HG02981 (cell line): ENCODE results near the gene FCER2.
A peak's percentile ranks its signal among the peaks of the same experiment; 100 is the strongest.
"Not testable (repeated sequence)": the region's sequence is repeated elsewhere in the genome, so short reads cannot be mapped to it uniquely, and the experiment has no call there.

Experiments used
- ATAC-seq: cut with Tn5 transposase; IDR thresholded peaks from one replicate; pipeline ENCODE4 v1.9.1; 2021; ENCODE audit warnings: mild to moderate bottlenecking, moderate library complexity; ENCODE audit not compliant: unreplicated experiment

Gene FCER2

DNA sequence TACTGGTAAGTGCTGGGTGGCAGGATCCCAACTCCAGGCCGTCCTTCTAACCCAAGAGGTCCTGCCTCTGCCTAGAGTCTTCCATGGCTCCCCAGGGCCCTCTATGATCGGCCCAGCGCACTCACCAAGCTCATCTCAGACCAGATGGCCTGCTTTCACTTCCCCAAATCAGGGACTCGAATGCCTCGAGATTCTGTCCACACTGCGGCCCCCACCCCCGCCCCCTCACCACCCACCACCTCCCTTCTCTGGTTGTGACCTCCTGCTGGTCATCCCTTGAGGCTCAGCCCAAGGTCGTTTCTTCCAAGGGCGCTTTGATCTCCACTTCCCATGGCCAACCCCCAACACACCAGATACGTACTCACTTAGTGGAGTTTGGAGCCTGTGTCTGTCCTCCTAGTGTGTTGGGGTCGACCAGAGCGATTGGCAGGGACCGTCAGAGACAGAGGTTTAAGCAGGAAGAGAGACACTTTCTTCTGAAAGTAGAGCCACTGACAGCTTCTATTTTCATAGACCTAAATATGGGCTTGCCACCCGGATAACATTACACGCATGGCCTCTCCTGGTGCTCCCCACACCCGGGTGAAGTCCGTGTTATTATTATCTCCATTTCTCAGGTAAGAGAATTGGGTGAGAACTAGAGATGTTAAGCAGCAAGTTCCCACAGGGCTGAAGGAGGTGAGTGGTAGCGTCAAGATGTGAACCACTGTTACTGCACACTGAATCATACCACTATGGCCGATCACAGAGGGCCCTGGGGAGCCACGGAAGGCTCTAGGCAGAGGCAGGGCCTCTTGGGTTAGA lies at the start of gene FCER2:
TSS of gene FCER2 (minus strand) at position 478 of the 804 bp plus-strand sequence. CDS start 2,371 bp downstream, outside the sequence.
- ATAC-seq = peak; percentile 41

DNA sequence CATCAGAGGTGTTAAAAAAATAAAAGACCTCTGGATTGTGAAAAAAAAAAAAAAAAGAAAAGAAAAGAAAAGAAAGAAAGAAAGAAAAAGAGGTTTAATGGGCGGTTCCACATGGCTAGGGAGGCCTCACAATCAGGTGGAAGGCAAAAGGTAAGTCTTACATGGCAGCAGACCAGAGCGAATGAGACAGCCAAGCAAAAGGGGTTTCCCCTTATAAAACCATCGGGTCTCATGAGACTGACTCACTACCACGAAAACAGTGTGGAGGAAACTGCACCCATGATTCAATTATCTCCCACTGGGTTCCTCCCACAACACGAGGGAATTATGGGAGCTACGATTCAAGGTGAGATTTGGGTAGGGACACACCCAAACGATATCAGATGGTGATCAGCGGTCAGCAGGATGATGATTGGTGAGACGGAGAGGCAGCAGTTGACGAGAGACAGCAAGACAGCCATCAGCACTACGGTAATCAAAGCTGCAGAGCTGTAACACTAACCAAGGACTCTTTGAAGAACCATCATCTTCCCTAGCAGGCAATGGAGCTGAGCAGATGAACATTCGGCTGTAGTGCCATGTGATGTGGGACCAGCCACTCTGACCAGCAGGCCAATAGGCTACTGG lies 49.3 kb upstream of the FCER2 start:
- no peak for ATAC-seq

DNA sequence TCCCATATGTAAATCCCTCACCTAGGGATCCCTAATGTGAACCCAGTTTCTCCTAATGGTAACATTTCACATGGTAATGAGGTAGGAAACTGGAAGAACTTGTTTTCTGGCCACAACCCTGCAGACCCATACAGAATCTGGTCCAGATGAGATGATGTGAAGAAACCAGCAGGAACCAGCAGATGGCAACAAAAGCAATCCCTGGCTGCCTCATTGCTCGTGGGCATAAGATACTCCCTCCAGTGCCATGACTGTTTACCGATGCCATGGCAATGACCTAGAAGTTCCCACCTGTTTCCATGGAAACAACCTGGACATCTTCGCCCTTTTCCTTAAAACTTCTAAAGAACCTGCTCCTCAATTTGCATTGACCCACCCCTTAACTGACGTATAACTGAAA lies 46.8 kb upstream of the FCER2 start:
- ATAC-seq = no peak

DNA sequence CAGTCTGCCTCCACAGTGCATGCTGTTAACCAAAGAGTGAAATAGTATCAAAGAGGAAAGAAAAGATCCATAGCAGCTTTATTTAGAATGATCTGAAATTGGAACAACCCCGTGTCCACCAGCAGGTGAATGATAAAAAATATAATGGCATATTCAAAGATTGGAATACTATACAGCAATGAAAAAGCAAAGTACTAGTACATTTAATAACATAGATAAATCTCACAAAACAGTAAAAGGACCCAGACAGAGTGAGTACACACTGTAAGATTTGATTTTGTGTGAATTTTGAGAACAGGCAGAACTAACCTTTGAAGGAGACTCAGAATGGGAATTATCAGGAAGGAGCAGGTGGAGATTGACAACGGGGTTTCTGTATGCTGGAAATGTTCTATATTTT lies 46.2 kb upstream of the FCER2 start:
- ATAC-seq = no peak

- no peak for ATAC-seq
These were observed 45.3 kb upstream of the FCER2 start, which contains the start of gene CD209 for GRCh38 chr19:7746903-7747884. TSS of gene CD209 (minus strand) at chr19:7747534. CDS start at chr19:7747511, 23 bp downstream.

DNA sequence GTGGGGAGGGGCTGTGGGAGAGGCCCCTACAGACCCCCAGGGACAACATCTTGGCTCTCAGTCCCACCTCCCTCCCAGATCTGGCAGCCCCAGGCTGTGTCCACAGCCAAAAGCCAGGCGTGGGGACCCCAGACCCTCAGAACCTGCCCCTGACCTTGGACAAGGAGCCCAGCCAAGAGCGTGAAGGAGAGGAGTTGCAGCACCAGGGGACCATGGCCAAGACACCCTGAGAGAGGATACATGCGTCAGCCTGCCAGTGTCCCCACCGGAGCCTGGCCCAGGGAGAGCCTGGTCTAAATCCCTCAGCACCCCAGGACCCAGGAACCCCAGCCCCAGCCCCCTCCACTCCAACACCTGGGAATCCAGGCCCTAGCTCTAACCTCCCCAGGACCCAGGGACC lies 44.4 kb upstream of the FCER2 start:
- not testable (repeated sequence) for ATAC-seq

DNA sequence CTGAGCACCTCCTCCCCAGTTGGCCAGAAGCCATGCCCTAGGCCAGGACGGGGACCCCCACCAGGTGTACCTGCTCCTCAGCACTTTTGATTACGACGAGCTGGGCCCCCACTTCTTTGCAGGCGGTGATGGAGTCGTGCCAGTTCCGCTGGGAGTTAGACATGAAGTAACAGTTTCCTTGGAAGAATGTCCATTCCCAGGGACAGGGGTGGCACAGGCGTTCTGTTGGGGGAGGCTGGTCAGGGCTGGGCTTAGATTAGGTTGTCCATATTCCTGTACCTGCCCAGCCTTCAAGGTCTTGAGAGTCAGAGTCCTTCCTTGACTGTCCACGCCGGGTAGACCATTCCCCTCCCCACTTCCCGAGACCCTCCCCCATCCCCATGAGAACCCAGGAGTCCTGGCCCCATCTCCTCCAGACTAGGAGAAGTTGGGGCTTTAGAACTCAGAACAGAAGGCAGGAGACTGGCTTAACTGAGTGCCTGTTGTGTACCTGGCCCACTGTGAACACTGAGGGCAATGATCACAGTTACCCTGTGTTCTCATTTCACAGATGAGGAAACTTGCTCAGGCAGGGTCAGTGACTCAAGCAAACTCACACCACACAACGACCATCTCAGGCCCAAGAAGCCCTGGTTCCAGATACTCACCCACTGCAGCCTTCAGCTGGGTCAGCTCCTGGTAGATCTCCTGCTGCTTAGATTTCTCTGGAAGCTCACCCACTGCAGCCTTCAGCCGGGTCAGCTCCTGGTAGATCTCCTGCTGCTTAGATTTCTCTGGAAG lies 43.1 kb upstream of the FCER2 start:
- no peak for ATAC-seq

DNA sequence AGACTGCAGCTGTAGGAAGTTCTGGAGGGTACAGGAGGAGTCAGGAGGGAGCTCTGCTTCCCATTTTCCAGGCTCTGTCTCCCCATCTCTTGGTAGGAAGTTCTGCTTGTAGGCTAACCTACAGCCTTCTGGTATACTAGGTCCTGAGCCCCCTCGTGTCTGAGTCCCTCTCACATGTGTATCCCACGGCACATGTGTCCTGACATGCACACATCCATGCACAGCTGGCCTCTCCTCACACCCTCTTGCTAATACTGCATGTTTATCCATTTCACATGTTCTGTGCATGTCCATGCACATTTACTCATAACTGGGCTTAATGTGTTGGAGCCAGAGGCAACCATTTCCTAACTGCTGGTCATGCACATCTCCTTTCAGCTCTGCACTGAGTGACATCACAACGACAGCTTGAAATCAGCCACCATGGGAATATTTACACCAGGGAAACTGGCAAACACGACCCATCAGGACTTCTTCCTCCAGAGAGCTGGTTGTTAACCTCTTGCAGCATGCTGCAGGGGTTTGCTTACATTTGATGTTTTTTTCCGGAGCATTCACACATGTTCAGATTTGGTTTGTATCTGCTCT lies 42.4 kb upstream of the FCER2 start:
- ATAC-seq = no peak

DNA sequence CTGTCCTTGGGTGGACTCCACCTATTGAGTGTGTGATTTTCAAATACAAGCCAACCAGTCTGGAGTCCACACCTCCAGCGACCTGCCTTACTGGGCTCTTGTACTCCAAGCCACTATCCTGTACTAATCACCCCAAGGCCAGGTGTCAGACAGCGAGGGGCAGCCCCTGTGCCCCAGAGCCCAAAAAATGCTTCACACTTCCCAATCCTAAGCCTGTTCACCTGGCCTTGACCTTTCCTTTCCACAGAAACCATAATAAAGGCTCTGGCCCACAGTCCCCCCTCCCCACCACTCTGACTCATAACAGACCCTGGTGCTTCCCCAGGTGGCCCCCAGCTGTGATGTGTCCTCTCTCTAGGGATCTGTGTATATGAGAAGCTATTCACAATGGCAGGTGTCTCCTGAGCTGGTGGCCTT lies 41.5 kb upstream of the FCER2 start:
- no peak for ATAC-seq

- ATAC-seq = no peak
These were observed 41.1 kb upstream of the FCER2 start for GRCh38 chr19:7742991-7743390.

DNA sequence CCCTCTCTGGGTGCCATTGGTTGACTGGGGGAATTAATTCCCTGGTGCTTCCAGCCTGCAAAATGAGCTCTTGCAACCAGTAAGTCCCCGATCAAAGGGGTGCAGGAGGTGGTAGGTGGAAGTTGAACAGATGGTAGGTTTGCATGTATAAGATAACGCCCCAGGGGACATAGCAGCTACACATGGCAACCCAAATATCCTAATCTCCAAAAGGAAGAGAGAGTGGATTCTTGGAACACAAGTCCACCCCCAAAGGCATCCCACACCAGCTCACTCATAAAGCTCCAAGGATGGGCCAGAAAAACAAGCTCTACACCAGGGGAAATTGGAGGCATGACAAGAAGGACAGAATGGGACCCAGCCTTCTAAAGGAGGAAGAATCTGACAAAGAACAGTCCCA lies 40.6 kb upstream of the FCER2 start:
- no peak for ATAC-seq

- ATAC-seq = no peak
These were observed 38.7 kb upstream of the FCER2 start for GRCh38 chr19:7740682-7741054.

DNA sequence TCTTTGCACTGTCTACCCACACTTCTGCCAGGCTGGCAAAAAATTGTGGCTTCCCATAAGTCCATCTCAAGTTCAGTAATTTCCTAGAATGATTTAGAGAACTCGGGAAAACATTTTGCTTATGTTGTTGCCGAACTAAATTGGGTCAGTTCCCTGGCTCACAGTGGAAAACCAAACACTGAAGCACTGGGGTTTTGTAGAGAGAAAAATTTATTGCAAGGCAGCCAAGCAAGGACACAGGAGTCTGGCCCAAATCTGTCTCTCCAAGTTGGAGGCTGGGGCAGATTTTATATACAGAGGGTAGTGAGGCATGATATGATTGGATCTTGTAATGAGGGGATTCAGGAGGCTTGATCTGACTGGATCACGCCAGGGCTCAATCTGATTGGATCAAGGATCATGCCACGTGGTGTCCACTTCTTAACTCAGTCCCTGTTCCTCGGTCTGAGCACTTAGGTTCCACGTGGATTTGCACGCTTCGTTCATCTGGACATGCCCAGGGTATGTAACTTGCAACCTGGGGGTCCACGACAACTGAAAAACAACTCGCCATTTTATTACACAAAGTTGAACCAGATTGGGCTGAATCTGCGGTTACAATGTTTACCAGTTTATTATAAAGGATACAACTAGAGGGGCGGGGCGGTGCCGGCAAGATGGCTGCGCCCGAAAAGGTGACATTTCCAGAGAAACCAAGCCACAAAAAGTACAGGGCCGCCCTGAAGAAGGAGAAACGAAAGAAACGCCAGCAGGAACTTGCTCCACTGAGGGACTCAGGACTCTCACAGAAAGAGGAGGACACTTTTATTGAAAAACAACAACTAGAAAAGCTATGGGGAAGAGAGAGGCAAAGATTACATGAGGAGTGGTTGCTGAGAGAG lies 38.1 kb upstream of the FCER2 start:
- ATAC-seq = no peak

- no peak for ATAC-seq
These were observed 37.4 kb upstream of the FCER2 start for GRCh38 chr19:7739211-7739755.

DNA sequence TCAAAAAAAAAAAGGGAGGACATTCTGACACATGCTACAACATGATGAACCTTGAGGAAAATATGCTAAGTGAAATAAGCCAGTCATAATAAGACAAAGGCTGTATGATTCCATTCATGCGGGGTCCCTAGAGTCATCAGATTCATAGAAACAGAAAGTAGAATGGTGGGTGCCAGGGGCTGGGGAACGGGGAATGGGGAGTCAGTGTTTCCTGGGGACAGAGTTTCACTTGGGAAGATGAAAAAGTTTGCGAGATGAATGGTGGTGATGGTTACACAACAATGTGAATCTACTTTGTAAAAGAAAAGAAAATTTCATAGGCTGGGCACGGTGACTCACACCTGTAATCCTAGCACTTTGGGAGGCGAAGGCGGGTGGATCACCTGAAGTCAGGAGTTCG lies 36.1 kb upstream of the FCER2 start:
- ATAC-seq = no peak

DNA sequence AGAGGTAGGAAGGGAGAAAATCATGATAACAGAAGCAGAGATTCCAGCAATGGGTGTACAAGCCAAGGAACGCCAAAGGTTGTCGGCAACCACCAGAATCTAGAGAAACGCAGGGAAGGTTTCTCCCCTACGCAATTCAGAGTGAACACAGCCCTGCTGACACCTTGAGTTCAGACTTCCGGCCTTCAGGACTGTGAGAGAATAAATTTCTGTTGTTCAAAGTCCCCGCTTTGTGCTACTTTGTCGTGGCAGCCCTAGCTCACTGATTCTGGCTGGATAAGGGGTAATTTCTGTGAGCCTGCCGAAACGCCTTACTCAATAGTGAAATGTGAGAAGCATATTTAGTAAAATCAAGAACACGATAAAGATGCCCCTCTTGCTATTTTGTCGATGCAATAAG lies 35.3 kb upstream of the FCER2 start:
- ATAC-seq = no peak

DNA sequence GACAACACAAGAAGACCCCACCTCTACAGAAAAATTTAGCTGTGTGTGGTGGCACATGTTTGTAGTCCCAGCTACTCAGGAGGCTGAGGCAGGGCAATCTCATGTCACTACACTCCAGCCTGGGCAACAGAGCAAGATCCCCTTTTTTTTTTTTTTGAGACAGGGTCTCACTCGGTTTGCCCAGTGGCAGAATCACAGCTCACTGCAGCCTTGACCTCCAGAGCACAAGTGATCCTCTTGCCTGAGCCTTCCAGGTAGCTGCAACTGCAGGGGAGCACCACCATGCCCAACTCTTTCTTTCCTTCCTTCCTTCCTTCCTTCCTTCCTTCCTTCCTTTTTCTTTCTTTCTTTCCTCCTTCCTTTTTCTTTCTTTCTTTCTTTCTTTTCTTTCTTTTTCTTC lies 34.2 kb upstream of the FCER2 start:
- ATAC-seq = no peak

GRCh38 chr19:7734220-7735203 lies 32.6 kb upstream of the FCER2 start:
- ATAC-seq = no peak
